ES-I3 (cell line): ENCODE measurements around the gene TTC34.
"Not testable (repeated sequence)": the region's sequence is repeated elsewhere in the genome, so short reads cannot be mapped to it uniquely, and the experiment has no call there.

Experiments
- H3K36me3 ChIP-seq: 2 replicates; pipeline ENCODE4 v1.6.1; 2013; ENCODE audit warnings: mild to moderate bottlenecking, low read length, control low read depth, moderate library complexity; ENCODE audit not compliant: insufficient read depth
- H3K4me1 ChIP-seq: 2 replicates; pipeline ENCODE4 v1.6.1; 2013; ENCODE audit warnings: mild to moderate bottlenecking, control low read depth, low read length; ENCODE audit not compliant: insufficient read depth
- H3K9ac ChIP-seq: 2 replicates; pipeline ENCODE4 v1.6.1; 2013; ENCODE audit warnings: low read depth, mild to moderate bottlenecking, low read length, moderate library complexity
- H3K9me3 ChIP-seq: 2 replicates; pipeline ENCODE4 v1.6.1; 2013; ENCODE audit warnings: mild to moderate bottlenecking, low read length, moderate library complexity; ENCODE audit not compliant: control insufficient read depth, insufficient read depth

Gene TTC34

GRCh38 chr1:2684000-2684399, 117.5 kb downstream of the TTC34 start:
- not testable (repeated sequence) for H3K36me3 ChIP-seq, H3K9me3 ChIP-seq, H3K4me1 ChIP-seq, H3K9ac ChIP-seq

- H3K36me3 ChIP-seq, H3K9me3 ChIP-seq, H3K9ac ChIP-seq, H3K4me1 ChIP-seq: not testable (repeated sequence)
Observed at GRCh38 chr1:2683321-2683741, 118.2 kb downstream of the TTC34 start.

GRCh38 chr1:2682879-2683278, 118.6 kb downstream of the TTC34 start:
- H3K9me3 ChIP-seq, H3K9ac ChIP-seq, H3K36me3 ChIP-seq, H3K4me1 ChIP-seq: not testable (repeated sequence)

- not testable (repeated sequence) for H3K4me1 ChIP-seq, H3K9me3 ChIP-seq, H3K36me3 ChIP-seq, H3K9ac ChIP-seq
Observed at GRCh38 chr1:2676726-2677125, 124.8 kb downstream of the TTC34 start.

- H3K9me3 ChIP-seq: not testable (repeated sequence)
Observed at GRCh38 chr1:2671656-2672055, 129.8 kb downstream of the TTC34 start.

GRCh38 chr1:2659806-2660205, 141.7 kb downstream of the TTC34 start:
- H3K9me3 ChIP-seq: not testable (repeated sequence)

More at GRCh38 chr1:2671656-2672055, 129.8 kb downstream of the TTC34 start:
- not testable (repeated sequence) for H3K4me1 ChIP-seq, H3K9ac ChIP-seq, H3K36me3 ChIP-seq

GRCh38 chr1:2657909-2658308, 143.6 kb downstream of the TTC34 start:
- not testable (repeated sequence) for H3K36me3 ChIP-seq, H3K4me1 ChIP-seq, H3K9ac ChIP-seq, H3K9me3 ChIP-seq

More at GRCh38 chr1:2659806-2660205, 141.7 kb downstream of the TTC34 start:
- not testable (repeated sequence) for H3K36me3 ChIP-seq, H3K9ac ChIP-seq, H3K4me1 ChIP-seq

- H3K4me1 ChIP-seq, H3K36me3 ChIP-seq, H3K9me3 ChIP-seq, H3K9ac ChIP-seq: not testable (repeated sequence)
Observed at GRCh38 chr1:2657124-2657523, 144.4 kb downstream of the TTC34 start.

GRCh38 chr1:2655598-2656434, 145.7 kb downstream of the TTC34 start:
- H3K9me3 ChIP-seq, H3K4me1 ChIP-seq, H3K9ac ChIP-seq, H3K36me3 ChIP-seq: not testable (repeated sequence)

GRCh38 chr1:2654443-2654948, 147.0 kb downstream of the TTC34 start:
- H3K9me3 ChIP-seq, H3K36me3 ChIP-seq, H3K9ac ChIP-seq, H3K4me1 ChIP-seq: not testable (repeated sequence)

- not testable (repeated sequence) for H3K4me1 ChIP-seq, H3K9me3 ChIP-seq, H3K36me3 ChIP-seq
Observed at GRCh38 chr1:2653741-2654442, 147.6 kb downstream of the TTC34 start.

GRCh38 chr1:2652926-2653571, 148.4 kb downstream of the TTC34 start:
- not testable (repeated sequence) for H3K4me1 ChIP-seq, H3K36me3 ChIP-seq, H3K9ac ChIP-seq, H3K9me3 ChIP-seq

More at GRCh38 chr1:2653741-2654442, 147.6 kb downstream of the TTC34 start:
- H3K9ac ChIP-seq: not testable (repeated sequence)

- not testable (repeated sequence) for H3K9ac ChIP-seq, H3K4me1 ChIP-seq, H3K9me3 ChIP-seq, H3K36me3 ChIP-seq
Observed at GRCh38 chr1:2652152-2652925, 149.2 kb downstream of the TTC34 start.

- no peak overlapping the region for H3K9ac ChIP-seq
- H3K36me3 ChIP-seq: no peaks in the 10 kb centered on the region
- no peaks in the 10 kb centered on the region for H3K4me1 ChIP-seq
- H3K9me3 ChIP-seq: peaks cover 3% of the 10 kb centered on the region; the same call in 1 of the 2 replicates
Observed at GRCh38 chr1:2650967-2651645, 150.4 kb downstream of the TTC34 start.
